H4 (cell line): ENCODE measurements around the gene CIRBP. TPM values are rescaled to one million over a fixed set of nuclear protein-coding genes. Genes with fewer than 3 reads are reported as not detected.
A peak's percentile ranks its signal among the peaks of the same experiment; 100 is the strongest.

Experiments used
- DNase-seq: peaks from one replicate; pipeline ENCODE4 v3.0.0-alpha.2; 2015; ENCODE audit warnings: low spot score
- total RNA-seq: library from RNA; depleted of rRNA; stranded (reverse); fragments of >200 nt; shearing (Covaris generic); gene quantifications from 2 replicates; pipeline ENCODE4 v1.2.3, GENCODE V29; 2014; rRNA removed

Gene CIRBP
- 196 and 197 TPM in 2 replicates for total RNA-seq

GRCh38 chr19:1269065-1269477 is at the start of gene CIRBP:
Gene CIRBP, plus strand, starts transcription at chr19:1269332. Its CDS starts 1,602 bp downstream, at chr19:1270934.
- peak; percentile 98 for DNase-seq

- DNase-seq: no peak
Measured at GRCh38 chr19:1219786-1220476, 49.2 kb upstream of the CIRBP start.

GRCh38 chr19:1220477-1220930 is 48.6 kb upstream of the CIRBP start:
- DNase-seq: no peak

GRCh38 chr19:1220976-1221903 is 47.9 kb upstream of the CIRBP start:
- no peak for DNase-seq

- no peak for DNase-seq
Measured at GRCh38 chr19:1221904-1222255, 47.3 kb upstream of the CIRBP start.

DNA sequence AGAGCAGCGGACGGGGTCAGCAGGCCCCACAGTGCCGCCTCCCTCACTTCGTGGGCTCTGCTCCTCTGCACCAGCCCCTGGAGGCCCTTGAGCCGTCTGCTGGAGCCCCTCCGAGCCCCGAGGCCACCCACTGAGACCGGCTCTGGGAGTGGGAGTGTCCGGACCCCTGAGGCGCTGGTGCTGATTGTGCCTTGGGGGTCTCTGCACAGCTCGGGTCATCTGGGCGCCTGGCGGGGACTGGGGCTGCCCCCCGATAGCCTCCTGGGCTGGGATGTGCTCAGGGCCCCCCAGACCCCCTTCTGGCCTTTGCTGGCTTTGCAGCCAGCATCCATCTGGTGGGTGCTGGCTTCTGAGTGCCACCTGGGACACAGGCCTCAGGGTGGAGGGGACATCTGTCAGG is 46.7 kb upstream of the CIRBP start:
- DNase-seq: no peak

- no peak for DNase-seq
Measured at GRCh38 chr19:1223018-1223855, 45.9 kb upstream of the CIRBP start.

GRCh38 chr19:1224047-1224825 is 44.9 kb upstream of the CIRBP start:
- DNase-seq: no peak

- no peak for DNase-seq
Measured at GRCh38 chr19:1224847-1225246, 44.3 kb upstream of the CIRBP start.

DNA sequence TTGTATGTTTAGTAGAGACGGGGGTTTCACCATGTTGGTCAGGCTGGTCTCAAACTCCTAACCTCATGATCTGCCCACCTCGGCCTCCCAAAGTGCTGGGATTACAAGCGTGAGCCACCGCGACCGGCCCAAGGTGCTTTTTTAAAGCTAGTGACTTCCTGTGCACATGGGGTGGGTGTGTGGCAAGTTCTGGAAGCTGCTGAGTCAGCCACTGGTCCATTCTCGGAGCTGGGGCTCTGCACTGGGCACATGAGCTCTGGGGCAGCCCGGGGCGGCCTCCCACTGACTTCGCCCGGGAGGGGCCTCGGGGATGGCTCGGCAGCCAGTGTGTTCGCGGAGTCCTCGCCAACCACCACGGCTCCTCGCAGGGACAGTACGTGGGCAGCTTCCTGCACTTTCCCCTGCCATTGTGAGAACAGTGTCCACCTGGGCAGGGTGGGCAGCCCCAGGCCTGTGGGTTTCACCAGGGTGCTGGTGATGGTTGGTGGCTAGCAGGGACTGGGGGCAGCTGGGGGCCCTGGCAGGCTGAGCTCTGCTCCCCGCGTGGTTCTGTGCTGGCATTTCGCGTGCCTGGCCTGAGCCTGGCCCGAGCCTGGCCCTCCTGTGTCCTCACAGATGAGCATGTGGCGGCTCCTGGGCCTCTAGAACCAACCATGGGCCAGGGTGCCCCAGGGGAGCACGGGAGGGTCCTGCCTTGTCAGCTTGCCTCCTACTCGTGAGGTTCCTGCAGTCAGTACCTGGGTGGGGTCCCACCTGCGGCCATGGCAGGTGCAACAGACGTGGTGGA is 43.5 kb upstream of the CIRBP start:
- no peak for DNase-seq

- DNase-seq: no peak
Measured at GRCh38 chr19:1226227-1226518, 43.0 kb upstream of the CIRBP start.

DNA sequence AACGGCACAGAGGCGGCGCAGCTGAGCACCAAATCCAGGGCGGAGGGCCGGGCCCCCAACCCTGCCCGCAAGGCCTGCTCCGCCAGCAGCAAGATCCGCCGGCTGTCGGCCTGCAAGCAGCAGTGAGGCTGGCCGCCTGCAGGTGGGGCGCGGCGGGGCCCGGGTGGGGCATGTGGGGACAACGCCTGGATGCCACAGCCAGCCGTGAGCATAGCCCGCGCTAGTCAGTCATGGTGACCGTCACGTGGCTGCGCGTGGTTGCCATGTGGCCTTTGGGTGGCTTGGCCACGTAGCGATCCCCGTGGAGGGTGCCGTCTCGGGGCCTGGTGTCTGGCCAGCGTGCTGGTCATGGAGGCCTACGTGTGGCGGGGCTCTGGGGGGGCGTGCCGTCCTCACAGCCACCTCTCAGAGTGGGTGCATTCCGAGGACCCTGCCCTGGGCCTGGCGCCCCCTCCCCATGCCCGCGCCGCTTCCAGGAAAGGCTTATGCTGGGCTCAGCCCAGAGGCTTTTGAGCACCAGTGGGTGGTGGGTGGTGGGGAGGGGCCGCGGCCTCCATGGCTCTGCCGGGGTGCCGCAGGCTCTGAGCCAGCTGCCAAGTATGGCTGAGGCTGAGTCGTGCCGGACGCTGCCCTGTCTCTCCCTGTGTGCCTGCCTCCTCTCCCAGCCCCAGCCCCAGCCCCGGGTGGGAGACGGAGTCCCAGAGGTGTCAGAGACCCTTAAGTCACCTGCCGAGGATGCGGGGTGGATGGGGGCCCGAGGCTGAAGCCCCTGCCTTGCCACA is 42.4 kb upstream of the CIRBP start:
- no peak for DNase-seq

DNA sequence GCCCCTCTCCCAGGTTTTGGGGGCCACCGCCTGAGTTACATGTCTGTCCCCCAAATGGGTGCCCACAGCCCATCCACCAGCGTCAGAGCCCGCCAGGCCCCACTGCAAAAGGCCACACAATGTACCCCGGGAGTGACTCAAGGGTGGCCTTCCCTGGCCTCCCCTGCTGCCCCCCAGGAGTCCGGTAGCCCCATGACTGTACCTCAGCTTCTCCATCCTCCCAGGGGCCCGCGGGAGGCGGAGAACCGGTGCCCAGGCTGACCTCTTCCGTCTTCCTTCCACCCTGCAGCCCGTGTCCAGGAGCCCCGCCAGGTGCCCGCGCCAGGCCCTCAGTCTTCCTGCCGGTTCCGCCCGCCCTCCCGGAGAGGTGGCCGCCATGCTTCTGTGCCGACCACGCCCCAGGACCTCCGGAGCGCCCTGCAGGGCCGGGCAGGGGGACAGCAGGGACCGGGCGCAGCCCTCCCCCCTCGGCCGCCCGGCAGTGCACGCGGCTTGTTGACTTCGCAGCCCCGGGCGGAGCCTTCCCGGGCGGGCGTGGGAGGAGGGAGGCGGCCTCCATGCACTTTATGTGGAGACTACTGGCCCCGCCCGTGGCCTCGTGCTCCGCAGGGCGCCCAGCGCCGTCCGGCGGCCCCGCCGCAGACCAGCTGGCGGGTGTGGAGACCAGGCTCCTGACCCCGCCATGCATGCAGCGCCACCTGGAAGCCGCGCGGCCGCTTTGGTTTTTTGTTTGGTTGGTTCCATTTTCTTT is 41.7 kb upstream of the CIRBP start:
- no peak for DNase-seq

DNA sequence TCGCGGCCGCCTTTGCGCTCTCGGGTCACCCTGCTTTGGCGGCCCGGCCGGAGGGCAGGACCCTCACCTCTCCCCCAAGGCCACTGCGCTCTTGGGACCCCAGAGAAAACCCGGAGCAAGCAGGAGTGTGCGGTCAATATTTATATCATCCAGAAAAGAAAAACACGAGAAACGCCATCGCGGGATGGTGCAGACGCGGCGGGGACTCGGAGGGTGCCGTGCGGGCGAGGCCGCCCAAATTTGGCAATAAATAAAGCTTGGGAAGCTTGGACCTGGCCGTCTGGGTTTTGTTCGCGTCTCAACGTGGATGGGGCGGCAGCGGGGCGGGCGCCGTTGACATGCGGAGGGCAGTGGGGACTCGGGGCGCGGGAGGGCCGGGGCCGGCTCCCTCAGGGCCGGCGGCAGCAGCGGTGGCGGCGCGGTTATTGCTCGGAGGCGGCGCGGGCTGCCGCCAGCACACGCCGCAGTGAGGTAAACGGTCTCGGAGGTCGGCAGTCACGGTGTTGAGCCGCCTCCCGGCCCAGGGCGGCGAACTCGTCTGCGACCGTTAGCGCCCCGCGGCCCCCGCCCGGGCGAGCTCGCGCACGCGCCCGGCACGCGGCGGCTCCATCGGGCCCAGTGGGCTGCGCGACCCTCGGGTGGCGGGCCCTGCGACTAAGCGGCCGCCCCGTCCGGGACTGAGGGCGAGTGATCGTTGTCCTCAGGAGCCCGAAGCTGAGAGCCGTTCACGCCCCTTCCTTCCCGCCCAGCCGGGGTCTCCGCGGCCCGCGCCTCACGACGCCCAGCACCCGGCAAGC is 40.8 kb upstream of the CIRBP start:
- no peak for DNase-seq

GRCh38 chr19:1229056-1229923 is 39.8 kb upstream of the CIRBP start:
- DNase-seq: no peak

DNA sequence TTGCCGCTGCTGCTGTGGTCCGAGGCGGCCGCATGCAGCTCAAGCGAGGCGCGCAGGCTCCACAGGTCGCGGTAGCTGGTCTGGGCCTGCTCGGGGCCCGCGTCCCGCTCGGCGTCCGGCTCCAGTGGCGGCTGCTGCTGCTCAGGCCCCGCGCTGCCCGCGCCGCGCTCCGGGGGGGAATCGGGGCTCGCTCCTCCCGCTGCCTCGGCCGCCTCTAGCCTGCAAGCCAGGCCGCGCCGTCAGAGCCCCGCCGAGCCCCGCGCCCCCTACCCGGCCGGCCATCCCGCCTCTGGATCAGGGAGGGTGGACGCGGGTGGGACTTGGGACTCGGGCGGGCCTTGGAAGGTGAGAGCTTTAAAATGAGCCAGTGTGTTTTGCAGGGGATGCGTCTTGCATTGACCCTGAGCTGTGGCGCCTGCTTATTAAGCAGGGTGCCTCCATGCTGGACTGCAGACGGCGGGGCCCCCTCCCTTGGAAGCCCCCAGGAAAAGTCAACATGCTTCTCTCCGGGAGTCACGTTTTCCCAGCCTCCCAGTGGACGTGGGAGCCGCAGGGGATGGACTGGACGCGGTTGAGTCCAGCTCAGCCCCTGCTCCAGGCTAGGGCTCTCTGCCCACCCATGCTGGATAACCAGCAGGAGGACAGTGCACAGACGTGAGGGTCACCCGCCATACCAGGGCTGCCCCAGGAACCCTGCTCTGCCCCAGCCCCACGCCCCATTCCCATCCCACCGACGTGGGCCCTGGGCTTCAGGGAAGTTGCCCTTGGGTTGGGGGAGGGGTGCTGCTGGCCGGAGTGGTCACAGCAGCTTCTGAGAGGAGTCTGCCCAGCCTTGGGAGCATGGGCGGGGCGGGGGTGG is 39.0 kb upstream of the CIRBP start:
- no peak for DNase-seq
